ENCODE results near the gene SHH.

The SHH gene

GRCh38 chr7:155764438-155764793, 47.8 kb downstream of the SHH start:
- DNase-seq (ENCODE audit: low read depth): no peak

- DNase-seq (ENCODE audit: low read depth): peak; percentile 21
Measured at GRCh38 chr7:155763691-155764437, 48.4 kb downstream of the SHH start.

- DNase-seq (ENCODE audit: low read depth): no peak
Measured at GRCh38 chr7:155763122-155763521, 49.1 kb downstream of the SHH start.

GRCh38 chr7:155762655-155763054, 49.6 kb downstream of the SHH start:
- DNase-seq (ENCODE audit: low read depth): no peak

- DNase-seq (ENCODE audit: low read depth): no peak
Measured at GRCh38 chr7:155762036-155762435, 50.2 kb downstream of the SHH start.

- no peak for DNase-seq (ENCODE audit: low read depth)
Measured at GRCh38 chr7:155761162-155761561, 51.1 kb downstream of the SHH start.

- no peak for DNase-seq (ENCODE audit: low read depth)
Measured at GRCh38 chr7:155759740-155760430, 52.4 kb downstream of the SHH start.

GRCh38 chr7:155758348-155758747, 53.9 kb downstream of the SHH start:
- DNase-seq (ENCODE audit: low read depth): no peak

GRCh38 chr7:155756322-155756721, 55.9 kb downstream of the SHH start:
- no peak for DNase-seq (ENCODE audit: low read depth)

GRCh38 chr7:155755026-155755425, 57.2 kb downstream of the SHH start:
- DNase-seq (ENCODE audit: low read depth): no peak

GRCh38 chr7:155754165-155754564, 58.1 kb downstream of the SHH start:
- no peak for DNase-seq (ENCODE audit: low read depth)

GRCh38 chr7:155753446-155753965, 58.8 kb downstream of the SHH start:
- DNase-seq (ENCODE audit: low read depth): no peak

- DNase-seq (ENCODE audit: low read depth): no peak
Measured at GRCh38 chr7:155752756-155753445, 59.4 kb downstream of the SHH start.

GRCh38 chr7:155751409-155751808, 60.9 kb downstream of the SHH start:
- DNase-seq (ENCODE audit: low read depth): no peak

- DNase-seq (ENCODE audit: low read depth): no peak
Measured at GRCh38 chr7:155750255-155751125, 61.8 kb downstream of the SHH start.
